Measurements from ENCODE around the gene CNNM2.

DNA sequence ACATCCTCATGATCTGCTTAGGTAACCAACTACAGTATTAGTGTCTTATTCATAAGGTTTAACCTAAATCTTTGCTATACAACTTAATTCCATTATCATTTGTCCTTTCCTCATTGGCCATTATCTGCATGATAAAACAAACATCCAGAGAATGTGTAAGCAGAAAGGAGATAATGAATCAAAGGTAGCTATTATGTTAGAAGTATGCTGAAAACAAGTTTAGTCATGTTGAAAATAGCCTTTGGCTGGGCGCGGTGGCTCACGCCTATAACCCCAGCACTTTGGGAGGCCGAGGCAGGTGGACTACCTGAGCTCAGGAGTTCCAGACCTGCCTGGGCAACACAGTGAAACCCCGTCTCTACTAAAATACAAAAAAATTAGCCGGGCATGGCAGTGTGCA is 196.8 kb downstream of the CNNM2 start:
- TF ChIP-seq TAF1 (IDR thresholded peaks at IDR 0.05; ENCODE audit: borderline replicate concordance, insufficient read depth, low read length) (no peak), POLR2AphosphoS5 (IDR thresholded peaks at IDR 0.05; ENCODE audit: low read depth, low read length) (no peak), SIN3A (IDR thresholded peaks at IDR 0.05; ENCODE audit: borderline replicate concordance, insufficient read depth, low read length) (no peak), FOXP2 (optimal IDR thresholded peaks at IDR 0.05; ENCODE audit: borderline replicate concordance, extremely low read depth, extremely low read length, insufficient read depth) (no peak)
- TF ChIP-seq, protein P1, sequence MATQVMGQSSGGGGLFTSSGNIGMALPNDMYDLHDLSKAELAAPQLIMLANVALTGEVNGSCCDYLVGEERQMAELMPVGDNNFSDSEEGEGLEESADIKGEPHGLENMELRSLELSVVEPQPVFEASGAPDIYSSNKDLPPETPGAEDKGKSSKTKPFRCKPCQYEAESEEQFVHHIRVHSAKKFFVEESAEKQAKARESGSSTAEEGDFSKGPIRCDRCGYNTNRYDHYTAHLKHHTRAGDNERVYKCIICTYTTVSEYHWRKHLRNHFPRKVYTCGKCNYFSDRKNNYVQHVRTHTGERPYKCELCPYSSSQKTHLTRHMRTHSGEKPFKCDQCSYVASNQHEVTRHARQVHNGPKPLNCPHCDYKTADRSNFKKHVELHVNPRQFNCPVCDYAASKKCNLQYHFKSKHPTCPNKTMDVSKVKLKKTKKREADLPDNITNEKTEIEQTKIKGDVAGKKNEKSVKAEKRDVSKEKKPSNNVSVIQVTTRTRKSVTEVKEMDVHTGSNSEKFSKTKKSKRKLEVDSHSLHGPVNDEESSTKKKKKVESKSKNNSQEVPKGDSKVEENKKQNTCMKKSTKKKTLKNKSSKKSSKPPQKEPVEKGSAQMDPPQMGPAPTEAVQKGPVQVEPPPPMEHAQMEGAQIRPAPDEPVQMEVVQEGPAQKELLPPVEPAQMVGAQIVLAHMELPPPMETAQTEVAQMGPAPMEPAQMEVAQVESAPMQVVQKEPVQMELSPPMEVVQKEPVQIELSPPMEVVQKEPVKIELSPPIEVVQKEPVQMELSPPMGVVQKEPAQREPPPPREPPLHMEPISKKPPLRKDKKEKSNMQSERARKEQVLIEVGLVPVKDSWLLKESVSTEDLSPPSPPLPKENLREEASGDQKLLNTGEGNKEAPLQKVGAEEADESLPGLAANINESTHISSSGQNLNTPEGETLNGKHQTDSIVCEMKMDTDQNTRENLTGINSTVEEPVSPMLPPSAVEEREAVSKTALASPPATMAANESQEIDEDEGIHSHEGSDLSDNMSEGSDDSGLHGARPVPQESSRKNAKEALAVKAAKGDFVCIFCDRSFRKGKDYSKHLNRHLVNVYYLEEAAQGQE (IDR thresholded peaks at IDR 0.05; ENCODE audit: insufficient read depth in 1 of 2, low read depth in 2 of 2, low read length in 2 of 2), result no peak

Data from PFSK-1 (cell line).